Ishikawa (cell line): ENCODE data around the gene EIF4ENIF1.

Experiments used
- CEBPB ChIP-seq: IDR thresholded peaks from 2 replicates; pipeline ENCODE4 v1.6.1; 2012
- CREB1 ChIP-seq: IDR thresholded peaks from 2 replicates; pipeline ENCODE4 v1.6.1; 2012; ENCODE audit warnings: low read depth
- EGR1 ChIP-seq: IDR thresholded peaks from 2 replicates; pipeline ENCODE4 v1.6.1; 2012
- EP300 ChIP-seq: IDR thresholded peaks from 2 replicates; pipeline ENCODE4 v1.6.1; 2012; ENCODE audit warnings: borderline replicate concordance
- FOXM1 ChIP-seq: IDR thresholded peaks from 2 replicates; pipeline ENCODE4 v1.6.1; 2012; ENCODE audit warnings: low read depth, borderline replicate concordance
- RAD21 ChIP-seq: IDR thresholded peaks from 2 replicates; pipeline ENCODE4 v1.6.1; 2012; ENCODE audit warnings: low read depth
- TAF1 ChIP-seq: IDR thresholded peaks from 2 replicates; pipeline ENCODE4 v1.6.1; 2012; ENCODE audit warnings: low read depth, mild to moderate bottlenecking
- TEAD4 ChIP-seq: IDR thresholded peaks from 2 replicates; pipeline ENCODE4 v1.6.1; 2012
- YY1 ChIP-seq: IDR thresholded peaks from 2 replicates; pipeline ENCODE4 v1.6.1; 2012; ENCODE audit warnings: low read depth
- ZBTB7A ChIP-seq: IDR thresholded peaks from 2 replicates; pipeline ENCODE4 v1.6.1; 2012; ENCODE audit warnings: low read depth
- TF ChIP-seq, protein P1 (sequence below): IDR thresholded peaks from 2 replicates; pipeline ENCODE4 v1.6.1; 2012

DNA sequence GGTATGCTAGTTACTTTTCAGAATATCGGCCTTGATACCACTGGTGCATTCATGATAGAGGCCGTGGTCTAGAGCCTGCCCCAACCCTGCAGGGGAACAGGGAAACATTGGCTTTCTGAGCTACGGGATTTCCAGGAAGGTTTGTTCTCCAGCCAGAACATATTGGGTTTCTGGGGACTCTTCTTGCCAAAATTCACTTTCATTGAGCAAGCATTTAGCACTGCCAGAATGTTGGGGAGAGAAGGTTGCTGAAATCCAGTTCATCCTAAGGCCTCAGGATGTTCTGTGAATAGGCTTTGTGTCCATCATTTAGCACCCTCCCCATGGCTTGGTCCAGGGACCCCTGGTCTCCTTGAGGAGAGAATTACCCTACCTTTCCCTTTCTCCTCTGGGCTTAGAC is 53.5 kb downstream of the EIF4ENIF1 start:
- TF ChIP-seq, protein P1, sequence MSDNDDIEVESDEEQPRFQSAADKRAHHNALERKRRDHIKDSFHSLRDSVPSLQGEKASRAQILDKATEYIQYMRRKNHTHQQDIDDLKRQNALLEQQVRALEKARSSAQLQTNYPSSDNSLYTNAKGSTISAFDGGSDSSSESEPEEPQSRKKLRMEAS: no peak
- TF ChIP-seq CEBPB (no peak), TEAD4 (no peak), TAF1 (no peak), CREB1 (no peak), EP300 (no peak), EGR1 (no peak), YY1 (no peak), RAD21 (no peak), FOXM1 (no peak), ZBTB7A (no peak)
